ENCODE results near the gene HNRNPUL1. TPM values are rescaled to one million over a fixed set of nuclear protein-coding genes. Genes with fewer than 3 reads are reported as not detected.

HNRNPUL1 gene
- polyA plus RNA-seq, 1 donor: 166 TPM

- no peak for DNase-seq
Measured at GRCh38 chr19:41355035-41355434, 90.9 kb downstream of the HNRNPUL1 start.

GRCh38 chr19:41355802-41356201, 91.6 kb downstream of the HNRNPUL1 start:
- no peak for DNase-seq

GRCh38 chr19:41356984-41357739, 93.0 kb downstream of the HNRNPUL1 start:
- DNase-seq: no peak

Other genes with a start within 250 kb of the HNRNPUL1 start
- gene CYP2A13, start 175.9 kb upstream of the HNRNPUL1 start, polyA plus RNA-seq (ENCODE audit: insufficient read length): not detected
- not detected for gene CYP2F1, start 149.9 kb upstream of the HNRNPUL1 start, polyA plus RNA-seq (ENCODE audit: insufficient read length)
- gene CYP2S1, start 71.2 kb upstream of the HNRNPUL1 start, polyA plus RNA-seq (ENCODE audit: insufficient read length): 0.46 TPM
- gene AXL, start 45.1 kb upstream of the HNRNPUL1 start, polyA plus RNA-seq (ENCODE audit: insufficient read length): 27.2 TPM
- gene CCDC97, start 45.8 kb downstream of the HNRNPUL1 start, polyA plus RNA-seq (ENCODE audit: insufficient read length): 39.8 TPM
- gene TGFB1, start 89.5 kb downstream of the HNRNPUL1 start, polyA plus RNA-seq (ENCODE audit: insufficient read length): 23.9 TPM
- gene B9D2, start 99.8 kb downstream of the HNRNPUL1 start, polyA plus RNA-seq (ENCODE audit: insufficient read length): 2.0 TPM
- gene TMEM91, start 112.2 kb downstream of the HNRNPUL1 start, polyA plus RNA-seq (ENCODE audit: insufficient read length): 6.8 TPM
- gene EXOSC5, start 133.0 kb downstream of the HNRNPUL1 start, polyA plus RNA-seq (ENCODE audit: insufficient read length): 17.6 TPM
- gene BCKDHA, start 133.4 kb downstream of the HNRNPUL1 start, polyA plus RNA-seq (ENCODE audit: insufficient read length): 35.2 TPM
- 3.1 TPM for gene B3GNT8, start 163.0 kb downstream of the HNRNPUL1 start, polyA plus RNA-seq (ENCODE audit: insufficient read length)
- gene DMAC2, start 175.5 kb downstream of the HNRNPUL1 start, polyA plus RNA-seq (ENCODE audit: insufficient read length): 40.9 TPM
- gene ERICH4, start 178.8 kb downstream of the HNRNPUL1 start, polyA plus RNA-seq (ENCODE audit: insufficient read length): not detected